Measurements from ENCODE around the gene PRDM10.

PRDM10 gene

GRCh38 chr11:129999407-129999806 is 3.2 kb downstream of the PRDM10 start:
- no peak for DNase-seq (ENCODE audit: low spot score in 2 of 2)
- Mint-ChIP-seq H3K27ac (no peak overlapping the region), H3K27me3 (no peaks in the 10 kb centered on the region), H3K4me3 (no peak overlapping the region), H3K9me3 (no peaks in the 10 kb centered on the region), H3K36me3 (peaks cover 9% of the 10 kb centered on the region), H3K4me1 (peaks cover 19% of the 10 kb centered on the region)
- no peak for ATAC-seq (ENCODE audit: low read depth)

- ATAC-seq (ENCODE audit: low read depth) (no peak), DNase-seq (ENCODE audit: low spot score in 2 of 2) (no peak)
- peaks cover 9% of the 10 kb centered on the region for H3K36me3 Mint-ChIP-seq
- peaks cover 19% of the 10 kb centered on the region for H3K4me1 Mint-ChIP-seq
- no peak overlapping the region for H3K4me3 Mint-ChIP-seq
- no peaks in the 10 kb centered on the region for H3K27me3 Mint-ChIP-seq
- H3K9me3 Mint-ChIP-seq = no peaks in the 10 kb centered on the region
- no peak overlapping the region for H3K27ac Mint-ChIP-seq
Observed at GRCh38 chr11:129998905-129999304, 3.7 kb downstream of the PRDM10 start.

- H3K4me1 Mint-ChIP-seq = peaks cover 15% of the 10 kb centered on the region
- no peak for DNase-seq (ENCODE audit: low spot score in 2 of 2)
- no peak overlapping the region for H3K27ac Mint-ChIP-seq
- ATAC-seq (ENCODE audit: low read depth) = no peak
- peaks cover 9% of the 10 kb centered on the region for H3K36me3 Mint-ChIP-seq
- no peaks in the 10 kb centered on the region for H3K9me3 Mint-ChIP-seq
- no peak overlapping the region for H3K4me3 Mint-ChIP-seq
- H3K27me3 Mint-ChIP-seq = no peaks in the 10 kb centered on the region
Observed at GRCh38 chr11:129998107-129998506, 4.5 kb downstream of the PRDM10 start.

GRCh38 chr11:129997513-129997912 is 5.1 kb downstream of the PRDM10 start:
- peaks cover 9% of the 10 kb centered on the region for H3K36me3 Mint-ChIP-seq
- no peak for DNase-seq (ENCODE audit: low spot score in 2 of 2)
- peaks cover 15% of the 10 kb centered on the region for H3K4me1 Mint-ChIP-seq
- no peak for ATAC-seq (ENCODE audit: low read depth)
- H3K9me3 Mint-ChIP-seq = no peaks in the 10 kb centered on the region
- H3K4me3 Mint-ChIP-seq = no peak overlapping the region
- no peaks in the 10 kb centered on the region for H3K27me3 Mint-ChIP-seq
- H3K27ac Mint-ChIP-seq = no peak overlapping the region

- Mint-ChIP-seq H3K27ac (no peak overlapping the region), H3K27me3 (no peaks in the 10 kb centered on the region), H3K4me3 (no peak overlapping the region), H3K9me3 (no peaks in the 10 kb centered on the region), H3K4me1 (peaks cover 14% of the 10 kb centered on the region), H3K36me3 (peaks cover 9% of the 10 kb centered on the region)
- no peak for ATAC-seq (ENCODE audit: low read depth)
- DNase-seq (ENCODE audit: low spot score in 2 of 2) = no peak
Observed at GRCh38 chr11:129996113-129996870, 6.3 kb downstream of the PRDM10 start.

GRCh38 chr11:129995163-129995562 is 7.5 kb downstream of the PRDM10 start:
- H3K9me3 Mint-ChIP-seq = no peaks in the 10 kb centered on the region
- ATAC-seq (ENCODE audit: low read depth) = no peak
- no peak for DNase-seq (ENCODE audit: low spot score in 2 of 2)
- H3K4me3 Mint-ChIP-seq = no peak overlapping the region
- peaks cover 12% of the 10 kb centered on the region for H3K4me1 Mint-ChIP-seq
- no peaks in the 10 kb centered on the region for H3K27me3 Mint-ChIP-seq
- H3K36me3 Mint-ChIP-seq = peaks cover 9% of the 10 kb centered on the region
- no peak overlapping the region for H3K27ac Mint-ChIP-seq

GRCh38 chr11:129992161-129992944 is 10.3 kb downstream of the PRDM10 start:
- no peak overlapping the region for H3K27ac Mint-ChIP-seq
- DNase-seq (ENCODE audit: low spot score in 2 of 2) = peak in 1 of 2 donors; percentile 18

GRCh38 chr11:129989149-129989813 is 13.4 kb downstream of the PRDM10 start:
- H3K36me3 Mint-ChIP-seq = peaks cover 11% of the 10 kb centered on the region
- H3K9me3 Mint-ChIP-seq = no peaks in the 10 kb centered on the region
- H3K4me1 Mint-ChIP-seq = peaks cover 9% of the 10 kb centered on the region
- no peak overlapping the region for H3K27ac Mint-ChIP-seq
- H3K4me3 Mint-ChIP-seq = no peak overlapping the region
- no peak for DNase-seq (ENCODE audit: low spot score in 2 of 2)
- H3K27me3 Mint-ChIP-seq = no peaks in the 10 kb centered on the region
- no peak for ATAC-seq (ENCODE audit: low read depth)

More at GRCh38 chr11:129992161-129992944, 10.3 kb downstream of the PRDM10 start:
- no peaks in the 10 kb centered on the region for H3K9me3 Mint-ChIP-seq
- H3K4me3 Mint-ChIP-seq = no peak overlapping the region
- H3K27me3 Mint-ChIP-seq = no peaks in the 10 kb centered on the region
- ATAC-seq (ENCODE audit: low read depth) = peak; percentile 69
- peaks cover 9% of the 10 kb centered on the region for H3K4me1 Mint-ChIP-seq
- H3K36me3 Mint-ChIP-seq = peaks cover 10% of the 10 kb centered on the region

- Mint-ChIP-seq H3K4me1 (peaks cover 7% of the 10 kb centered on the region), H3K36me3 (peaks cover 15% of the 10 kb centered on the region), H3K9me3 (no peaks in the 10 kb centered on the region), H3K4me3 (no peak overlapping the region), H3K27ac (no peak overlapping the region), H3K27me3 (no peaks in the 10 kb centered on the region)
- ATAC-seq (ENCODE audit: low read depth) (no peak), DNase-seq (ENCODE audit: low spot score in 2 of 2) (no peak)
Observed at GRCh38 chr11:129987950-129988349, 14.7 kb downstream of the PRDM10 start.

GRCh38 chr11:129985823-129986222 is 16.8 kb downstream of the PRDM10 start:
- H3K9me3 Mint-ChIP-seq = no peaks in the 10 kb centered on the region

GRCh38 chr11:129980086-129980485 is 22.5 kb downstream of the PRDM10 start:
- H3K4me1 Mint-ChIP-seq = peaks cover 9% of the 10 kb centered on the region
- no peak overlapping the region for H3K4me3 Mint-ChIP-seq
- no peak for DNase-seq (ENCODE audit: low spot score in 2 of 2)
- H3K27me3 Mint-ChIP-seq = peaks cover 2% of the 10 kb centered on the region
- no peak for ATAC-seq (ENCODE audit: low read depth)
- no peak overlapping the region for H3K27ac Mint-ChIP-seq
- H3K9me3 Mint-ChIP-seq = no peaks in the 10 kb centered on the region
- peaks cover 24% of the 10 kb centered on the region for H3K36me3 Mint-ChIP-seq

More at GRCh38 chr11:129985823-129986222, 16.8 kb downstream of the PRDM10 start:
- DNase-seq (ENCODE audit: low spot score in 2 of 2) = no peak
- no peak for ATAC-seq (ENCODE audit: low read depth)
- no peaks in the 10 kb centered on the region for H3K27me3 Mint-ChIP-seq
- no peak overlapping the region for H3K4me3 Mint-ChIP-seq
- H3K27ac Mint-ChIP-seq = no peak overlapping the region
- peaks cover 15% of the 10 kb centered on the region for H3K36me3 Mint-ChIP-seq
- H3K4me1 Mint-ChIP-seq = peaks cover 5% of the 10 kb centered on the region

GRCh38 chr11:129979046-129979605 is 23.5 kb downstream of the PRDM10 start:
- no peaks in the 10 kb centered on the region for H3K9me3 Mint-ChIP-seq
- peaks cover 5% of the 10 kb centered on the region for H3K27me3 Mint-ChIP-seq
- H3K27ac Mint-ChIP-seq = no peak overlapping the region
- H3K4me3 Mint-ChIP-seq = no peak overlapping the region
- H3K36me3 Mint-ChIP-seq = peaks cover 22% of the 10 kb centered on the region
- no peak for DNase-seq (ENCODE audit: low spot score in 2 of 2)
- peaks cover 7% of the 10 kb centered on the region for H3K4me1 Mint-ChIP-seq
- ATAC-seq (ENCODE audit: low read depth) = no peak

- Mint-ChIP-seq H3K27me3 (peaks cover 6% of the 10 kb centered on the region), H3K4me3 (no peak overlapping the region), H3K27ac (no peak overlapping the region), H3K4me1 (peaks cover 9% of the 10 kb centered on the region), H3K9me3 (no peaks in the 10 kb centered on the region), H3K36me3 (peaks cover 21% of the 10 kb centered on the region)
- no peak for ATAC-seq (ENCODE audit: low read depth)
- no peak for DNase-seq (ENCODE audit: low spot score in 2 of 2)
Observed at GRCh38 chr11:129978447-129978846, 24.2 kb downstream of the PRDM10 start.

GRCh38 chr11:129976328-129976727 is 26.3 kb downstream of the PRDM10 start:
- ATAC-seq (ENCODE audit: low read depth) (no peak), DNase-seq (ENCODE audit: low spot score in 2 of 2) (no peak)
- no peak overlapping the region for H3K4me3 Mint-ChIP-seq
- no peak overlapping the region for H3K27ac Mint-ChIP-seq
- H3K27me3 Mint-ChIP-seq = peaks cover 6% of the 10 kb centered on the region
- H3K36me3 Mint-ChIP-seq = peaks cover 21% of the 10 kb centered on the region
- H3K9me3 Mint-ChIP-seq = no peaks in the 10 kb centered on the region
- H3K4me1 Mint-ChIP-seq = peaks cover 18% of the 10 kb centered on the region

Measured in memory B cell (primary cell).